Stimulated activated CD4-positive, alpha-beta T cell treated with anti-CD3 and anti-CD28 coated beads, Interleukin-15, amount 100 ng/mL, for 24 hours (primary cell): Measurements from ENCODE around the gene PDE9A.
"Not testable (repeated sequence)": the region's sequence is repeated elsewhere in the genome, so short reads cannot be mapped to it uniquely, and the experiment has no call there.

Experiments
- DNase-seq: peaks from one replicate; pipeline ENCODE4 v3.0.0-alpha.2; 2020

PDE9A gene

DNA sequence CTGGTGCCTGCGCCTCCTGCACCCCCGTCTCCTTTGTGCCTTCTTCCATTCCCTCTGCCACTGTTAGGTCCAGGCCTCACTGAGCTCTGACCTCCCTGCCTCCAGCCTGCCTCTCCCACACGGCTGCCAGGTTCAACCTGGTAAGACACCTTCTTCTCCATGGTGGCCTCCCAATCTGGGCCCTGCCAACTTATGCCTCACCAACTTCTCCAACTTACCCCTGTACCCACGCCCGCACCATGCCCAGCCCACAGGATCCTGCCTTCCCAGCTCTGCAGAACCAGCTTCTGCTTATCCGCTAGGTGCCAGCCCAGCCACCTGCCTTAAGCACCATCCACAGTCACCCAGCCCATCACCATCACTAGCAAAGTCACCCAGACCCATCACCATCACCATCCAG, 37.2 kb downstream of the PDE9A start:
- DNase-seq: no peak

DNA sequence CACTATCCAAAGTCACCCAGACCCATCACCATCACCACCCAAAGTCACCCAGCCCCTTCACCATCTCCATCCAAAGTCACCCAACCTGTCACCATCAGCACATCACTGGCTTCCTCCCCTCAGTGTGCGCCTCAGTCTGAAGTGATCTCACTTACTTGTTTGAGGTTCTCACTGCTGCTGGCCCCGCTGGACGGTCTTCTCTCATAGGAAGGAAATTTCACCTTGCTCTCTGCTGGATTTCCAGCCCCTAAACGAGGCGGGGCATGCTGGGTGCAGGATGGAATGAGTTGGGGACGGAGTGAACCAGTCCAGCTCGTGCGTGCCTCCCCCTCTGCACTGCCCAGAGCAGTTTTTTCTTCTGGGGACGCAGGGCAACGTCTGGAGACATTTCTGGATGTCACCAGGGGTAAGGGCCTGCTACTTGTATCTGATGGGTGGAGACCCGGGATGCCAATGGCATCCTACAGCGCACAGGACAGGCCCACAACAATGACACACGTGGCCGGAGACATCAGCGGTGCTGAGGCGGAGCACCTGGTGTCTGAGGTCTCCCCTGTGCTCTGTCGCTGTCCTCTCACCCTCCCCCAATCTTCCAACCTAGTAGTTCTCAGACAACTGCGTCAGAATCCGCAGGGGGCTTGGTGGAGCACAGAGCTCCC, 38.6 kb downstream of the PDE9A start:
- no peak for DNase-seq

DNA sequence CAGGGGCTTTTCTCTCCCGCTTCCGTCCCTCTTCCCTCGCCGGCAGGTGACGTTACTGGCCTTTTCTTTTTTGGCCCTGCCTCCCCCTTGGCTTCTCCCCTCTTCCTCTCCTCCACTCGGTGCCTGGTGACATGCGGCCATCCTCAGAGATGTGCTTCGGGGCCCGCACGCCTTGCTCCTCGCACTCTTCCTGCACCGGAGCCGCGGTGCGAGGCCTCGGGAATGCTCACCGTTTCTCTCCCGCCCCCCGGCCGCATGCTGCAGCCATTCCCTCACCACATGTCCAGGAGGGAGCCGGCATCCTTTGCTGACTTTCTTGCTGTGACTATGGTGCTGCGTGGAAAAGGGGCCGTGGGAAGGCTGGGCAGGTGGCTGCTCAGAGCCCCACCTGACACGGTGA, 39.3 kb downstream of the PDE9A start:
- no peak for DNase-seq

DNA sequence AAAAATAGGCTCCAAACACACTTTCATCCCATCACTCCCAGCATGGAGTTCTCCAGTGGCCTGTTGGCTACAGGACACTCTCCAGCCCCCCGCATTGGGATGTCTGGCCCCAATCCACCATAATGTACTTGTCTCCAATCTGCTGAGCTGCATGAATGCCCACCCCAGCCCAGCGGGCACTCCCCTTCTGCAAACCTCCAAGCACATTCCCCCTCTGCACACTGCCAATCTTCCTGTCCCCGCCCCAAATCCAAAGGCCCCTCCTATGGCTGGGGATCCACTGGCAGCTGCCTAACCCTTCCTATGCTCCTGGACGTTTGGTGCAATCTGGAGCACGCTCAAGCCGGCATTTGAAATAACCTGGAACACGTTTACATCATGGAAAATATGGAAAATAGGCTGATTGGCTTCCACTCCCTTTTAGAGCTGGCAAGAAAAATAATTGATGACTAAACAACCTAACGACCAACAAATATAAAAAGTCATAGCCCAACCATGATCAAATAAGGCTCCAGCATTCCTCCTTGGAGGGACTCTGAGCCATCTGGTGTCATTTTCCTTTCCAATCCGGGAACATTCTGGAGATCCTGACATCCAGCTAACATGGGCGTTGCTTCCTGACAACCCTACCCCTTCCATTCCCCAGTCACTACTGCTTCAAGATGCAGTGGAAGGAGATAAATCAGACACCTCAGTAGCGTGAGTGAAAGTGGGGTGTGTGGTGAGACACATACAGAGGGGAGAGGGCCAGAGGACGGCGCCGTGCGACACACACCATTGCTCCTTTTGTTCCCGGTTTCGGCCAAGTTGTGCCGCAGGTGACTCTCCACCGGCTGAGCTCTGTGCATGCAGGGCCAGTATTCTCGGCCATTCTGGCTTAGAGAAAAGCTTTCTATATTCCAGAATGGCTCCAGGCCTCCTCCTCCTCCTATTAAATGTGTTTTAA, 41.6 kb downstream of the PDE9A start:
- no peak for DNase-seq

DNA sequence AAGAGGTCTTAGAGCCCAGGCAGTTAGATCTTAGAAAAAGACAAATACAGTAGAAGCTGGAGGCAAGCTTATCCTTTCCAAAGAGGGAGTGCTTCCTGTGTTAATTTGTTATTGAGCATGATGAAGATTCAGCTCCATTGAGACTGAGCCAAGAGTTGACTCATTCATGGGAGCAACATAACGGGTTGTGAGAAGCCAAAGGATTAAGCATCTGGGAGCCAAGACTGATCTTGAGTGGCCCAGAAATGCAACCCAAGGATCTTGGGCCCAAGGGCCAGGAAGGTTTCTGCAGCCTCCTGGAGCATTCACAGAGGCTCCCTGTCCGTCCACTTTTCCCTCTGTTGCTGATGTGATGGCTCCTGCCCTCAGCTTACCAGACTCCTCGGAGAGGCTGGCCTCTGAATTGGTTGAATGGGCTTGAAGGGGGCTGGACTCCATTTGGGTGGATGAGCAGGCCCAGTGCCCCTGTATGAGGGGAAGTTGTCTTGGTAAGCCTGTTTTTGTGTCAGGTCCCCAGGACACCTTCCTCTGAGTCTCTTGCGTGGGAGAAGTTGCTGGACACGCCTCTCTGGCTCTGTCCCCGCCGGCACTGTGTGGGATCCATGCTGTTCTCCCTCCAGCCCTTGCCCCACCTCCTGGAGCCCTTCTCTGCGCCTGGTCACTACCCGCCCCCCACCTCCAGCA, 42.4 kb downstream of the PDE9A start:
- no peak for DNase-seq

DNA sequence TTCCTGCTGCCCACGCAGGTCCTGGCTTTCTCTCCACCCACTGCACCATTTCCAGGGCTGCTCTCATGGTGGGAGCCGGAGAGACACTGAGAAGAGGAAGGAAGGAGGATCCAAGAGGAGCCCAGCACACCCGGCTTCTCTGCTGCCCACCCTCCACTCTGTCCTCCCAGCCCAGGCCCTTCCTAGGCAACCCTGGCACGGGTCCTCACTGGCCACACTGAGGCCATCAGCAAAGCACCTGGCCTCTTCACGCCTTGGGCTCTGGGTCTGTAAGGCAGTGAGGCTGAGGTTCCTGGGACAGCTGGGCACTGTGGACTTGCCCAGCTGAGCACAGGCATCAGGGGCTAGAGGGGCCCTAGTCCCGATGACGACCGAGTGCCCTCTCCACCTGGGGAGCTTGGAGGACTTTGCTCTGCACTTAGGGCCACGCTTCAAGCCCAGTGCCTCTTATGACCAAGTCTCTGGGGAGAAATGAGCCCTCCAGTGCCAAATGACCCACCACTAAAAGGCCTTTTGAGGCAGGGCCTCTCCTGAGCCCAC, 43.1 kb downstream of the PDE9A start:
- DNase-seq: no peak

DNA sequence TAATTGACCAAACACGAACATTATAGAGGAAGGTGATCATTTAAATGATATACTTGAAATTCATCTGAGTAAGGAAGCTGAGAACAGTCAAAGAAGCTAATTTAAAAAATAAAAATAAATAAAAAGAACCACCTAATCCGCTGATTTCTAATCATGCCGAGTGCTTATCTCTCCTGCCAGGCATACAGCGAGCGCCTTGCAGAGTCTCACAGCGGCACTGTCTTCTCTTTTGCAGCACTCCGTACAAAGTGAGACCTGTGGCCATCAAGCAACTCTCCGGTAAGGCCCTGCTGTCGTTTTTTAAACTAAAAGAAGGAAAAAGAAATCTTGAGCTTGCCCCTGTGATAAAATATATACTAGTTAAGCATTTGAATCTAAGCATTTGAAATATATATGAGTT, 45.3 kb downstream of the PDE9A start:
- DNase-seq: no peak

DNA sequence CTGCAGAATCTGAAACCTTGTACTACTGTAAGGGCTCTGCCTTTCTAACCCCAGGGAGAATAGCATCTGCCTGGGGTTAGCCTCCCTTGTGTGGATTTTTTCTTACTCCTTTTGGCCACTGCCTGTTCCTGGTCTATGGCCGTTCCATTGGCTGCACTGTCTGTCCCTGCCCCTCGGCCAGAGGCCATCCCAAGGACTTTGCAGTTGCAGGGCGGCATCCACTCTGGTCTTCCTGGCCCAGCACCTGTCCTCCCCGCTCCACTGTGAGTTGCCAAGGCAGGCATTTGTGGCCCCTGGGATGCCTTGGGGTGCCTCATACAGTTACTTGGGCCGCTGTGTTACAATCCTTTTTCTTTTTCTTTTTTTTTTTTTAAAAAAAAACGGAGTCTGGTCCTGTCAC, 45.8 kb downstream of the PDE9A start:
- DNase-seq: no peak

DNA sequence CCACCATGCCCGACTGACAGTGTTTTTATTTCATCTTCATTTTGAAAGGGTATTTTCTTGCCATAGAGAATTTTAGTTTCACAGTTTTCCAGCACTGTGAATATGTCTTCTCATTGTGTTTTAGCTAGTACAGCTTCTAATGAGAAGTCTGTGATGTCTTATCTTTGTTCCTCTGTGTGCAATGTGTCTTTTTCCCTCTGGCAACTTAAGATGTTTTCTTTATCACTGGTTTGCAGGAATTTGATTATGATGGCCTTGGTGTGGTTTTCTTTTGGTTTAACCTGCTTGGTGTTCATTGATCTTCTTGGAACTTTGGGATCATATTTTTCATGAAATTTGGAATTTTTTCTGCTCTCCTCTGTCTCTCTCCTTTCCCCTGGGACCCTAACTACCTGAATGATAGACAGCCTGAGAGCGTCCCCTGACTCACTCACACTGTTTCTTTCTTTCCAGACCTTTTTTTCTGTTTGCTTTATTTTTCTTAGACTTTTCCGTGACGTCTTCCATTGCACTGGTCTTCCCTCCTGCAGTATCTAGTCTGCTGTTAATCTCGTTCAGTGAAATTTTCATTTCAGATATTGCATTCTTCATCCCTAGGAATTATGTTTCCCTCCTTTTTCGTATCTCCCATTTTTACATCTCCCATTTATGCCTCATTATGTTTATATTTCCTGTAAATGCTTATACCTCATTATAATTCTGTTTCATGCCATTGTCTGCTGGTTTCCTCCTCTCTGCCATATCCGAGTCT, 48.5 kb downstream of the PDE9A start:
- no peak for DNase-seq

DNA sequence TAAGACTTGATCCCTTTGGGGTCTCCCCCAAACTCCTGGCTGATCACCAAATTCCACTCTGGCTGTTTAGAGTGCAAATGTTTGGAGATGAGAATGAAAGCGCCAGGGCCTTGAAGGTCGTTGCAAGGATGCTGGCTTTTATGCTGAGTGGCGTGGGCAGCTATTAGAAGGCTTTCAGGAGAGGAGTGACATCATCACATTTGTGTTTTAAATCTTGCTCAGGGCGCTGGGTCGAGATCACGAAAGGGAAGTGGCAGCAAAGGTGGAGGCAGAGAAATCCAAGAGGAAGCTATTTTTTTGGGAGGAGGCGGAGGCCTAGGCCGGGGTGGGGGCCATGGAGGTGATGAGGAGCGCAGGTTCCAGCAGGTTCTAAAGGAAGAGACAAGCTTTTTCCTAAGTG, 49.3 kb downstream of the PDE9A start:
- no peak for DNase-seq

DNA sequence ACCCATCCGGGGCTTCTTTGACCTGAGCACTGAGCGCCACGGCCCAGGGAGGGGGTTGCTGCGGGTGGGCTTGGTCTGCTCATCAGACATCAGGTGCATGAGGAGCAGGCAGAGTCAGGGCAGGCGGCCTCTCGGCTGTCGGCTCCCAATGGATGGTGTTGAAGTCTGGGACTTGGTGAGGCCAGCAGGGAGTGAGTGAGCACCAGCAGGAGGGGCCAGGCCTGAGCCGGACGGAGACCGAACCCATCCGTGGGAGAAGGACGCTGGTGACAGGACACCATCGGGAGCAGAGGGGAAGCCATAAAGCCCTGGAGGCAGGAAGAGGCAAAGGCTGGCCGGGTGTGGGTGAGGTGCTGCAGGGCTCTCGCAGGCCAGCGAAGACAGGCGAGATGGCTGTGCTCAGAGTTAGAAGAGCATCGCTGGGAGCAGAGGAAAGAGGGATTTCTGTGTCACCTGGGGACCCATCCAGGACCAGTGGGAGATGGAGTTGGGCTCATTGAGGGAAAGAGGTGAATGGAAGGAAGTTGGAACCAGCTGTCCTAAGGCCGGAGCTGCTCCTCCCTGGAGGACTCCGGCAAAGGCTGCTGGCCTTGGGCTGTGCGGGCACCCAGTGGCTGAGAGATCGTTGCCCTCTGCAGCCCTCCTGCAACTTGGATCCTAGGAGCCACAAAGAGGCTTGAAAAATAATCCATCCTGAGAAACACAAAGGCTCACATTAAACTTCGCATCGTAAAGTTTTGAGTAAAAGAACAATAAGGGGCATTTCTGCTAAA, 49.9 kb downstream of the PDE9A start:
- no peak for DNase-seq

DNA sequence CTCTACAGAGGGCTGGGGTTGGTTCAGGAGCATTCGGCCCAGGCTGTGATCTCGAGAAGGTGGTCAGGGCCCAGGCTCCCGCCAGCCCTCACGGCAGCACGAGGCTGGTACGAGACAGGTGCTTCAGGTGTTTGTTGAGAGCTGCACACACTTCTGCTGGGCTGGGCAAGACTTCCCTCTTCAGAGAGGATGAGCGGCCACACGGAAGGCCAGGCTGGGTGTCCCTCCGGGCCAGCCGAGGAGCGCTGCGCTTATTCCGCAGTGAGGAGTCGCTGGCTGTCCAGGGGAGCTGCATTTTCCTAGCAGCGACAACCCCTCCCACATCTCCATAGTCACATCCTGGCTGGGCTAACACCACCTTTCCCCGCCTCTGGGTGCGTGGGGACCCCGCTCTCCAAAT, 50.5 kb downstream of the PDE9A start:
- no peak for DNase-seq

DNA sequence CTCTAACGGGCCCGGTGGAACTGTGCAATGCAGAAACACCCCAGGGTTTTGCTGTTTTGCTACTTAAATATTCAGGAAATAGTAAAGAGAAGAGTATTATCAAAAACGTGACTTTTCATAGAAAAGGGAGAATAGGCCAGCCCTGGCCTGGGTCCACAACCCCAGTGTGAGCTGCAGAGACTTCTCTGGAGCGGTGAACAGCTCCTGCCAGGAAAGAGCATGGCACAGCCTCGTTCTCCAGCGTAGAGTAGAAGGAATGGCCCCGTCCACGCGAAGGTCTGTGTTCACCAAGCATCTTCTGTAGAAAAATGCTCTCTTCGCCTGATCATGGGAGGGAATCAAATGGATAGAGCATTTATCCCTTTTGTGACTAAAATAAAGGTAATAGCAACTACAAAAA, 51.4 kb downstream of the PDE9A start:
- DNase-seq: no peak

DNA sequence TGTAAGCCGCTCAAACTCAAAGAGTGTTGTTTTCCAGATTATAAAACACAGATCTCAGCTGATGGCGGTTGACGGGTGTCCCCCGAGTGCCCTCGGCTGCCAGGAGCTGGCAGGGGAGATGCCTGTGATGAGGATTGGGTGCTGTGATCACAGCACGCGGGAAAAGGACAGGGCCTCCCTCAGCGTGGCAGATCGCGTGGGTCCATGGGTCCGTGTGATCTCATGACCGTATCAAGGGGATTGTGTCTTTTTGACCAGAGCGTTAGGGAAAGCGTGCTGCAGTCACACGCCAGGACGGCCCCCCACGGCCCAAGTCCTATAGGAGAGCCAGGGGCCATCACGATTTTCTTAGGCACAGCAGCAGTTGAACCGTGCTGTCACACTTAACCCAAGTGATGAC, 51.9 kb downstream of the PDE9A start:
- DNase-seq: no peak

DNA sequence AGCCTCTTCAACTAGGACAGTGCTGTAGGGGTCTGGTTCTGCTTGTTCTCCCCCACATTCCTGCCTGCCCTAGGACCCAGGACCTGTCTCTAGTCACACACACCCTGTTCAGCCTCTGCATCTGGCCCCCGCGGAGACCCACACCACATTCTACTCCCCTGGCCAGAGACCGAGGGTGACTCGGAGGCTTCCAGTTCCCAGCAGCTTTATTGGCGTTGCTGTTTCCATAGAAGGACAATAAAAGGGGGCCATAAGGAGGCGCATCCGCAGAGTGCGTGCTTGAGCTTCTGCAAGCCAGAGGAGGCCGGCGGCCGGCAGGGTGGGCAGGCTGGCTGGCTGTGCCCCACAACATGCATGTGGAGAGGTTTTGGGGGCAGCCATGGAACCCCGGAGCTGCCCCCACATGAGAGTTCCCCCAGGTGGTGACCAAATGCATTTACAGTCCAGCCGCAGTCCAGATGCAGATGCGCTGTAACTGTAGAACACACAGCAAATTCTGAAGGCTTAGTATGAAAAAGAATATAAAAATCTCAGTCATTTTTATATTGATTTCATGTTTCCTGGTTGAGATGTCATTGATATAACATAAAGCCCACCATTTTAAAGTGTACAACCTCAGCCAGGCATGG, 52.4 kb downstream of the PDE9A start:
- DNase-seq: no peak

DNA sequence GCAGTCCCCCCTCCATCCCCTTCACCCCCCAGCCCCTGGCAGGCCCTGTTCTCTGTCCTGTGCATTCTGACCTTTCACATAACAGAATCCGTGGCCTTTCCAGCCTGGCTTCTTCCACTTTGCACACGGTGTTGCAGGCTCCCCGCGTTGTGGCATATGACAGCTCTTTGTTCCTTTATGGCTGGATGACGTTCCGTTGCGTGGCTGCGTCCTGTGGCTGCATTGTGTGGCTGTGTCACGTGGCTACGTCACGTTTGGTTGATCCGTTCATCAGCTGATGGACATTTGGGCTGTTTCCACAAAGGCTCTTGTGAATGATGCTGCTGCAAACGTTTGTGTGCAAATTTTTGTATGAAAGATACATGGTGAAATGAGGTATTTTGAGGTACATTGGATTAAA, 53.3 kb downstream of the PDE9A start:
- no peak for DNase-seq

DNA sequence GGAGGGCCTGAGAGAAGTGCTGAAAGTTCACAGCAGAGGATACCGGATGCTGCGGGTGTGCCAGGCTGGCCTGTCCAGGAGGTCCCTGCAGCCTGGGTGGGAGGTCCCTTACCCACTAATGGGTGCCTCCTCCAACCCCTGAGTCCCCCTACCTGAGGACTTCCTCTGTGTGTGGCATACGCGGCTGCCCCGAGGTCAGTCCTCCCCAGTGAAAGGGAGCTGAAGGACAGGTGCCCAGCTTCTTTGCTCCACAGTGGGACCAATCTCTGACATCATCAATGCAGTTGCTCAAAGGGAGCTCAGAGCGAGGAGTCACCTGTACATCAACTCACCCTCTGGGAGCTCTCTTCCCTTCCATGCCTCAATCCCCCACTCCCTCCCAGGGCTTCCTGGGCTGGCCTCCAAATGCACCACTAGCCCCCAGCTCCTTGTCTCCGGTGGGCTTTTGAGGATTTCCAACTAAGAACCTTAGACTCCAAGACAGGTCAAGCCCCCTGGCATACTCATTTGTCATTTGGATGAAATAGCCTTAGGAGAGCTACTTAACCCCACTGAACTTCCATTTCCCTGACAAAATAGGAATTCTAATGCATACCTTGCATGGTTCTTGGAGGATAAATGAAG, 53.9 kb downstream of the PDE9A start:
- DNase-seq: no peak

DNA sequence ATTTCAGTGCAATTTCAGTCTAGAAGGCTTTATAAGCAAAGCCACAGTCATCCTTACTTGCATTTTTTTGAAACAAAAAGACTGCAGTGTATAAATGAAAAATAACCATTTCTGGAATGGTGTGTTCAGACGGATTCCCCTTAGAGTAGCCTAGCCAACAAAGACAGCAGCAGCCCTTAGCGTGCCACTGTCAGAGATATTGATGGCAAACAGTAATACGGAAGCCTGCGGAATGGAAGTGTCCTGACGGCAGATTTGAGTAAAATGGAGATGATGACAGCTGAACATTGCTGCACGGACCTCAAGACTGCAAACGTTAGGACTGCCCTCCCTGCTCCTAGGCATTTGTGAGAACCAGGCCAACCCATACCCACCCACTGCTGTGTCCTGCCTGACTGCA, 54.7 kb downstream of the PDE9A start:
- no peak for DNase-seq

DNA sequence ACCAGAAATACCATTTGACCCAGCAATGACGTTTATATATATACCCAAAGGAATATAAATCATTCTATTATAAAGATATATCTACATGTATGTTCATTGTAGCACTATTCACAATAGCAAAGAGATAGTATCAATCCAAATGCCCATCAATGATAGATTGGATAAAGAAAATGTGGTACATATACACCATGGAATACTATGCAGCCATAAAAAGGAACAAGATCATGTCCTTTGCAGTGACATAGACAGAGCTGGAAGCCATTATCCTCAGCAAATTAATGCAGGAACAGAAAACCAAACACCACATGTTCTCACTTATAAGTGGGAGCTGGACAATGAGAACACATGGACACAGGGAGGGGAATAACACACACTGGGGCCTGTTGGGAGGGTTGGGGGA, 55.5 kb downstream of the PDE9A start:
- not testable (repeated sequence) for DNase-seq

DNA sequence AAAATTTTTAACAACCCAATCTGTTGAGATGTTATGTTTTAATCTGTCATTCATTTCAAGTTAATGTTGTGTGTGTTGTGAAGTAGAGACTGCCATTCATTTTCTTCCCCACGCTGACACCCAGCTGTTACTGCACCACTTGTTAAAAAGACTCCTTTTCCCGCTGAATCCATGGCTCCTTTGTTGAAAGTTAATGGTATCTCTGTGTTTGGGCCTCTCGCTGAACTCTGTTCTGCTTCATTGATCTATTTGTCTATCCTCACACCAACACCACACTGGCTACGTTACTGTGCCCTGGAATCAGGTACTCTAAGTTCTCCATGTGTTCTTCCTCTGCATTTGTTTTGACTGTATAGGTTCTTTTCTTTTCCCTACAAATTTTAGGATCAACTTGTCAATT, 58.2 kb downstream of the PDE9A start:
- DNase-seq: no peak

DNA sequence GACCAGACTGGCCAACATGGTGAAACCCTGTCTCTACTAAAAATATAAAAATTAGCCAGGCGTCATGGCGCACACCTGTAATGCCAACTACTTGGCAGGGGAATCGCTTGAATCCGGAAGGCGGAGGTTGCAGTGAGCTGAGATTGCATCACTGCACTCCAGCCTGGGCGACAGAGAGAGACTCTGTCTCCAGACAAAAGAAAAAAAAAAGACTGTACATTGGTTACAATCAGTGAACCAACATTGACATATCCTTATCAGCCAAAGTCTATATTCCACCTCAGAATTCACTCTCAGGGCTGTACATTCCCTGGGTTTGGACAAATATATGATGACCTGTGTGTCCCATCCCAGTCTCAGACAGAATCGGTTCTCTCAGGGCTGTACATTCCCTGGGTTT, 62.0 kb downstream of the PDE9A start:
- DNase-seq: not testable (repeated sequence)
